ENCODE results near the gene OSCAR. TPM values are rescaled to one million over a fixed set of nuclear protein-coding genes. Genes with fewer than 3 reads are reported as not detected.

The OSCAR gene
- total and polyA plus RNA-seq, 2 of the 13 experiments (the other 11 are each of a cell fraction or from before 2014, with no cell fraction given), result 1.9 TPM; not detected in 1

- 0 out of 2 replicates have a peak, but pooled peaks have one; percentile 22 for TF ChIP-seq ZNF589 (CRISPR knock-in tag; conservative IDR thresholded peaks at IDR 0.05)
- TF ChIP-seq AKAP8 (CRISPR knock-in tag; IDR thresholded peaks at IDR 0.05), result no peak
- 0 out of 2 replicates have a peak, but pooled peaks have one; percentile 6 for TF ChIP-seq SATB2 (CRISPR knock-in tag; IDR thresholded peaks at IDR 0.05)
- TF ChIP-seq BORCS8-MEF2B (CRISPR knock-in tag; IDR thresholded peaks at IDR 0.05), result no peak; the same call in 1 of the 2 replicates
- TF ChIP-seq, protein P1, sequence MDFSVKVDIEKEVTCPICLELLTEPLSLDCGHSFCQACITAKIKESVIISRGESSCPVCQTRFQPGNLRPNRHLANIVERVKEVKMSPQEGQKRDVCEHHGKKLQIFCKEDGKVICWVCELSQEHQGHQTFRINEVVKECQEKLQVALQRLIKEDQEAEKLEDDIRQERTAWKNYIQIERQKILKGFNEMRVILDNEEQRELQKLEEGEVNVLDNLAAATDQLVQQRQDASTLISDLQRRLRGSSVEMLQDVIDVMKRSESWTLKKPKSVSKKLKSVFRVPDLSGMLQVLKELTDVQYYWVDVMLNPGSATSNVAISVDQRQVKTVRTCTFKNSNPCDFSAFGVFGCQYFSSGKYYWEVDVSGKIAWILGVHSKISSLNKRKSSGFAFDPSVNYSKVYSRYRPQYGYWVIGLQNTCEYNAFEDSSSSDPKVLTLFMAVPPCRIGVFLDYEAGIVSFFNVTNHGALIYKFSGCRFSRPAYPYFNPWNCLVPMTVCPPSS (IDR thresholded peaks at IDR 0.05), result no peak
- TF ChIP-seq, protein P2, sequence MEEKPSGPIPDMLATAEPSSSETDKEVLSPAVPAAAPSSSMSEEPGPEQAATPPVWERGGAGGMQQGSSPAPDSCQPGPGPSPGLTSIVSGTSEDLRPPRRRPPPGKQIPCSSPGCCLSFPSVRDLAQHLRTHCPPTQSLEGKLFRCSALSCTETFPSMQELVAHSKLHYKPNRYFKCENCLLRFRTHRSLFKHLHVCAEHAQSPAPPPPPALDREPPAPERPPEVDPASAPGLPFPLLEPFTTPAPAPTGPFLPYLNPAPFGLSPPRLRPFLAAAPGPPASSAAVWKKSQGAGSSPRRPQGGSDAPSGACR (CRISPR knock-in tag; IDR thresholded peaks at IDR 0.05), result no peak
- TF ChIP-seq ZNF546 (CRISPR knock-in tag; conservative IDR thresholded peaks at IDR 0.05), result no peak
- no peak; the same call in none of the 2 replicates for TF ChIP-seq ZNF274 (CRISPR knock-in tag; IDR thresholded peaks at IDR 0.05)
- TF ChIP-seq MAFF (IDR thresholded peaks at IDR 0.05; ENCODE audit: low read depth, low read length), result no peak
- TF ChIP-seq TAF1 (CRISPR knock-in tag; IDR thresholded peaks at IDR 0.05), result peak; percentile 89
- peak; percentile 75 for TF ChIP-seq SRSF1 (optimal IDR thresholded peaks at IDR 0.05; ENCODE audit: low read depth, low read length)
- no peak for TF ChIP-seq NFKBIZ (CRISPR knock-in tag; IDR thresholded peaks at IDR 0.05)
- TF ChIP-seq SOX6 (IDR thresholded peaks at IDR 0.05), result no peak
- TF ChIP-seq SOX6 (CRISPR knock-in tag; IDR thresholded peaks at IDR 0.05), result peak; percentile 61
- TF ChIP-seq NR3C1 (CRISPR knock-in tag; IDR thresholded peaks at IDR 0.05), result no peak
- no peak for TF ChIP-seq SAFB2 (CRISPR knock-in tag; IDR thresholded peaks at IDR 0.05; ENCODE audit: borderline replicate concordance, low read depth)
- TF ChIP-seq ZNF556 (CRISPR knock-in tag; IDR thresholded peaks at IDR 0.05; ENCODE audit: borderline replicate concordance), result peak; percentile 34; the same call in 1 of the 2 replicates
- TF ChIP-seq RBM39 (IDR thresholded peaks at IDR 0.05; ENCODE audit: low read depth, low read length, poor library complexity, severe bottlenecking), result no peak
- peak; percentile 87; the same call in 1 of the 2 replicates for TF ChIP-seq ZNF350 (CRISPR knock-in tag; IDR thresholded peaks at IDR 0.05; ENCODE audit: borderline replicate concordance, low read depth)
- TF ChIP-seq, protein P3, sequence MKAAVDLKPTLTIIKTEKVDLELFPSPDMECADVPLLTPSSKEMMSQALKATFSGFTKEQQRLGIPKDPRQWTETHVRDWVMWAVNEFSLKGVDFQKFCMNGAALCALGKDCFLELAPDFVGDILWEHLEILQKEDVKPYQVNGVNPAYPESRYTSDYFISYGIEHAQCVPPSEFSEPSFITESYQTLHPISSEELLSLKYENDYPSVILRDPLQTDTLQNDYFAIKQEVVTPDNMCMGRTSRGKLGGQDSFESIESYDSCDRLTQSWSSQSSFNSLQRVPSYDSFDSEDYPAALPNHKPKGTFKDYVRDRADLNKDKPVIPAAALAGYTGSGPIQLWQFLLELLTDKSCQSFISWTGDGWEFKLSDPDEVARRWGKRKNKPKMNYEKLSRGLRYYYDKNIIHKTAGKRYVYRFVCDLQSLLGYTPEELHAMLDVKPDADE (CRISPR knock-in tag; IDR thresholded peaks at IDR 0.05), result no peak
- peak; percentile 40; the same call in 1 of the 2 replicates for TF ChIP-seq SP4 (CRISPR knock-in tag; IDR thresholded peaks at IDR 0.05)
- peak; percentile 73; the same call in 1 of the 2 replicates for TF ChIP-seq YEATS2 (CRISPR knock-in tag; IDR thresholded peaks at IDR 0.05; ENCODE audit: borderline replicate concordance)
- TF ChIP-seq RARG (CRISPR knock-in tag; IDR thresholded peaks at IDR 0.05; ENCODE audit: low read depth), result no peak
- no peak for TF ChIP-seq NONO (IDR thresholded peaks at IDR 0.05)
- peak; percentile 85 for TF ChIP-seq NONO (CRISPR knock-in tag; conservative IDR thresholded peaks at IDR 0.05)
- TF ChIP-seq ZNF235 (CRISPR knock-in tag; IDR thresholded peaks at IDR 0.05; ENCODE audit: borderline replicate concordance), result peak; percentile 88; the same call in 1 of the 2 replicates
- no peak for TF ChIP-seq IRF1 (CRISPR knock-in tag; IDR thresholded peaks at IDR 0.05; ENCODE audit: low read depth)
- peak; percentile 74 for TF ChIP-seq ZNF761 (CRISPR knock-in tag; conservative IDR thresholded peaks at IDR 0.05)
These were observed 2.0 kb upstream of the OSCAR start, which contains the start of gene NDUFA3 (continued) for GRCh38 chr19:54102421-54103169.
